Activated CD4-positive, alpha-beta T cell treated with anti-CD3 and anti-CD28 coated beads for 36 hours (primary cell): Measurements from ENCODE around the gene TSPEAR. TPM values are rescaled to one million over a fixed set of nuclear protein-coding genes. Genes with fewer than 3 reads are reported as not detected.

Experiments
- ATAC-seq: fragments of 200-7000 bp; cut with Tn5 transposase; one replicate; pipeline ENCODE4 v1.10.0; 2021; ENCODE audit warnings: mild to moderate bottlenecking, moderate library complexity
- CTCF ChIA-PET: fragments of 350-600 bp; sonication (Branson Sonifier 250); formaldehyde crosslinking; loops from one replicate; lab custom pipeline; 2021; ENCODE audit warnings: antibody characterized with exemption; lab: Charles Lee
- POLR2A ChIA-PET: fragments of 350-600 bp; sonication (Branson Sonifier 250); formaldehyde crosslinking; loops from one replicate; lab custom pipeline; 2021; ENCODE audit warnings: antibody characterized with exemption, inconsistent platforms; lab: Charles Lee
- DNase-seq: peaks from one replicate; pipeline ENCODE4 v3.0.0-alpha.2; 2020
- H3K27ac Mint-ChIP-seq: one replicate; pipeline ENCODE4 v1.8.0; 2021; ENCODE audit warnings: mixed read lengths
- H3K27me3 Mint-ChIP-seq: one replicate; pipeline ENCODE4 v1.8.0; 2021; ENCODE audit warnings: mixed read lengths
- H3K36me3 Mint-ChIP-seq: one replicate; pipeline ENCODE4 v1.8.0; 2021; ENCODE audit warnings: low read depth, mixed read lengths
- H3K4me1 Mint-ChIP-seq: one replicate; pipeline ENCODE4 v1.8.0; 2021; ENCODE audit warnings: mixed read lengths
- H3K4me3 Mint-ChIP-seq: one replicate; pipeline ENCODE4 v1.8.0; 2021; ENCODE audit warnings: mild to moderate bottlenecking, moderate library complexity, mixed read lengths
- H3K9me3 Mint-ChIP-seq: one replicate; pipeline ENCODE4 v1.8.0; 2021; ENCODE audit warnings: low read depth, mixed read lengths
- intact Hi-C, 2 experiments: fragments of 100-400 bp; cut with DNase I in 1 of 2; cut with micrococcal nuclease in 1 of 2; formaldehyde crosslinking; loops; one replicate each; pipeline versions ENCODE4 v1.14.2 to v1.15.1; 2022 to 2024; cut with DNase I, micrococcal nuclease
- total RNA-seq, 2 experiments: library from RNA; stranded (reverse); gene quantifications; one replicate each; pipeline ENCODE4 v1.2.3, GENCODE V29; 2021

The TSPEAR gene
- total RNA-seq, 2 experiments from 2014 or later: not detected

GRCh38 chr21:44535963-44536362, 175.4 kb downstream of the TSPEAR start:
- ChIA-PET POLR2A (interaction anchor here (0.6 kb wide), 1 partner anchor 123 kb away, joined by 3 read pairs; no protein-coding TSS in a partner anchor), CTCF (interaction anchor here (1.9 kb wide), 1 partner anchor 11 kb away, joined by 7 read pairs; no protein-coding TSS in a partner anchor)
- H3K9me3 Mint-ChIP-seq: no peaks in the 10 kb centered on the region
- ATAC-seq (no peak), DNase-seq (no peak)
- no peak overlapping the region for H3K27ac Mint-ChIP-seq
- H3K4me3 Mint-ChIP-seq: no peak overlapping the region
- no peaks in the 10 kb centered on the region for H3K27me3 Mint-ChIP-seq
- intact Hi-C loops: no loop called here
- no peaks in the 10 kb centered on the region for H3K4me1 Mint-ChIP-seq
- no peaks in the 10 kb centered on the region for H3K36me3 Mint-ChIP-seq

DNA sequence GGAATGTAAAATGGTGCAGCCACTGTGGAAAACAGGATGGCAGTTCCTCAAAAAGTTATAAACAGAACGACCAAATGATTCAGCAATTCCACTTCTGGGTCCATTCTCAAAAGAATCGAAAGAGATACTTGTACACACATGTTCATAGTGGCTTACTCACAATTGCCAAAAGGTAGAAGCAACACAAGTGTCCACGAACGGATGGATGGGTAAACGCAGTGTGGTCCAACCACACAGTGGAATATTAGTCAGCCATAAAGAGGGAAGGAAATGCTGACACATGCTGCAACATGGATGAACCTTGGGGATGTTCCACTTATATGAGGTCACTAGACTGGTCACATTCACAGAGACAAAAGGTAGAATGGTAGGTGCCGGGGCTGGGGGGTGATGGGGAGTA, 176.7 kb downstream of the TSPEAR start:
- intact Hi-C loops: loop anchor here in 1 of 2 experiments (1.0 kb wide), 1 partner anchor 79 kb away; the partner anchor contains the start of gene LRRC3
- ChIA-PET CTCF (interaction anchor here (1.0 kb wide), 1 partner anchor 23 kb away, joined by 3 read pairs; no protein-coding TSS in a partner anchor), POLR2A (no interaction called here)
- Mint-ChIP-seq H3K27ac (no peak overlapping the region), H3K27me3 (no peaks in the 10 kb centered on the region), H3K36me3 (no peaks in the 10 kb centered on the region), H3K4me1 (no peaks in the 10 kb centered on the region), H3K9me3 (no peaks in the 10 kb centered on the region), H3K4me3 (no peak overlapping the region)
- peak; percentile 22 for DNase-seq
- ATAC-seq: peak; percentile 49

- DNase-seq (peak; percentile 19), ATAC-seq (no peak)
- no peaks in the 10 kb centered on the region for H3K9me3 Mint-ChIP-seq
- no peak overlapping the region for H3K27ac Mint-ChIP-seq
- intact Hi-C loops: loop anchor here in 1 of 2 experiments (1.0 kb wide), 1 partner anchor 79 kb away; the partner anchor contains the start of gene LRRC3
- ChIA-PET CTCF (no interaction called here), POLR2A (no interaction called here)
- no peaks in the 10 kb centered on the region for H3K27me3 Mint-ChIP-seq
- no peak overlapping the region for H3K4me3 Mint-ChIP-seq
- no peaks in the 10 kb centered on the region for H3K36me3 Mint-ChIP-seq
- H3K4me1 Mint-ChIP-seq: no peaks in the 10 kb centered on the region
Observed at GRCh38 chr21:44533891-44534627, 177.3 kb downstream of the TSPEAR start.

GRCh38 chr21:44533121-44533890, 178.1 kb downstream of the TSPEAR start:
- Mint-ChIP-seq H3K9me3 (no peaks in the 10 kb centered on the region), H3K36me3 (no peaks in the 10 kb centered on the region), H3K4me3 (no peak overlapping the region), H3K27ac (no peak overlapping the region), H3K4me1 (no peaks in the 10 kb centered on the region), H3K27me3 (no peaks in the 10 kb centered on the region)
- CTCF ChIA-PET: no interaction called here
- intact Hi-C loops: no loop called here
- no peak for DNase-seq
- no peak for ATAC-seq
- POLR2A ChIA-PET: no interaction called here

DNA sequence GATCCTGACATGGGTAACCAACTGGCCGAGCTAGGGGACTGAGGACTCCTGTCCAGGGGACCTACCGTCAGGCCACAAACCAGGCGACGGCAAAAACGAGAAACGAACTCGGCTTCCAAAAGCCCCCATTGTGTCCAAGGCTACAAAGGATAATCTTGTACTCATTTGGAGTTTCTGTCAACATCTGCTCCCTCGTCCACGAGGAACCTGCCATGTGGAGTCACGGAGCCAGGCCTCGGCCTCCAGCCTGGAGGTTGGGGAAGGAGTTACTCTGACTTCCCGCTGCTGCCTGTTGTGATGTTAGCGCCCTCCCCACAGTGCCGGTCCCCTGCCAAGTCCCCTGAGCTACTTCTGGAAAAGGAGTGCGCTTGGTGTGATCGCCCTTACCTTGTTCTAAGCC, 178.7 kb downstream of the TSPEAR start:
- no peak for DNase-seq
- CTCF ChIA-PET: interaction anchor here (0.6 kb wide), 1 partner anchor 208 kb away, joined by 3 read pairs; no protein-coding TSS in a partner anchor

GRCh38 chr21:44531606-44532564, 179.5 kb downstream of the TSPEAR start:
- H3K9me3 Mint-ChIP-seq: no peaks in the 10 kb centered on the region
- no peaks in the 10 kb centered on the region for H3K27me3 Mint-ChIP-seq
- ChIA-PET CTCF (interaction anchor here (0.6 to 0.8 kb wide), 4 partner anchors 16 to 211 kb away, joined by 3 read pairs; no protein-coding TSS in a partner anchor), POLR2A (interaction anchor here (0.6 kb wide), 1 partner anchor 76 kb away, joined by 3 read pairs; no protein-coding TSS in a partner anchor)
- peak; percentile 1 for DNase-seq
- no peaks in the 10 kb centered on the region for H3K36me3 Mint-ChIP-seq
- no peaks in the 10 kb centered on the region for H3K4me1 Mint-ChIP-seq
- intact Hi-C loops: no loop called here
- ATAC-seq: no peak
- H3K27ac Mint-ChIP-seq: no peak overlapping the region
- H3K4me3 Mint-ChIP-seq: no peak overlapping the region

More for the DNA sequence above, 178.7 kb downstream of the TSPEAR start:
- Mint-ChIP-seq H3K9me3 (no peaks in the 10 kb centered on the region), H3K27me3 (no peaks in the 10 kb centered on the region), H3K27ac (no peak overlapping the region), H3K4me3 (no peak overlapping the region), H3K36me3 (no peaks in the 10 kb centered on the region), H3K4me1 (no peaks in the 10 kb centered on the region)
- intact Hi-C loops: no loop called here
- no peak for ATAC-seq
- POLR2A ChIA-PET: no interaction called here

GRCh38 chr21:44530903-44531605, 180.3 kb downstream of the TSPEAR start:
- no peak for ATAC-seq
- POLR2A ChIA-PET: interaction anchor here (0.6 kb wide), 1 partner anchor 75 kb away, joined by 3 read pairs; no protein-coding TSS in a partner anchor
- no peaks in the 10 kb centered on the region for H3K27me3 Mint-ChIP-seq
- no peak overlapping the region for H3K27ac Mint-ChIP-seq
- no peak for DNase-seq
- no peak overlapping the region for H3K4me3 Mint-ChIP-seq
- CTCF ChIA-PET: interaction anchor here (0.7 to 0.8 kb wide), 2 partner anchors 12 to 212 kb away, joined by 3 read pairs; no protein-coding TSS in a partner anchor
- H3K9me3 Mint-ChIP-seq: no peaks in the 10 kb centered on the region
- H3K4me1 Mint-ChIP-seq: no peaks in the 10 kb centered on the region
- no peaks in the 10 kb centered on the region for H3K36me3 Mint-ChIP-seq
- intact Hi-C loops: no loop called here

GRCh38 chr21:44530221-44530902, 181.0 kb downstream of the TSPEAR start:
- Mint-ChIP-seq H3K27ac (no peak overlapping the region), H3K4me1 (no peaks in the 10 kb centered on the region), H3K36me3 (no peaks in the 10 kb centered on the region), H3K4me3 (no peak overlapping the region), H3K27me3 (no peaks in the 10 kb centered on the region), H3K9me3 (no peaks in the 10 kb centered on the region)
- ChIA-PET CTCF (interaction anchor here (0.7 kb wide), 1 partner anchor 12 kb away, joined by 3 read pairs; no protein-coding TSS in a partner anchor), POLR2A (no interaction called here)
- ATAC-seq (no peak), DNase-seq (peak; percentile 2)
- intact Hi-C loops: no loop called here

DNA sequence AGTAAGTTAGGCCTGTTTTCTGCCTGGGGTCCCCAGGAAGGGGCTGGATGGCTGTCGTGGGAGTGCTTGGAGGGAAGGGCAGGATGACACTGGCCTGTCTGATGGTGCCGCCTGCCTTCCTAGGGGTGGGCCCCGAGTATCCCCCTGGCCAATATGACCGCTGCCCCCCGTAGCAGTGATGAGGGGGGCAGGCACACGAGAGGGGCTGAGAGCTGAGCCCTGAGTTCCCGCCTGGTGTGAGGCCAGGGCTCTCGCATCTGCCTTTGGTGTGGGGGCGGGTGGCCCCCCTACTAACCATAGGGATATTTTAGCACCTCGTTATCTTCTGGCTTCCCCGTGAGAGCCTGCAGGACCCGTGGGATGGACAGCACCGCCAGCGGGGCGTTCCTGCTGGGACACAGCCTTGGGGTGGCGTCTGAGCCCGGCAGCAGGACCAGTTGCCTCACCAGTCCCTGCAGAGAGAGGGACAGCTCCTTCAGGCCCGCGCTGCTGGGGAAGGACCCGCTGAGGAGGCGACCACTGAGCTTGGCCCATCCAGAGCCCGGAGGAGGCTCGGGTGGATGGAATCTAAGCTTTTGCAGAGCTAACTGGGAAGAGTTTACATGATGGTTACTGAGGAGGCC, 181.8 kb downstream of the TSPEAR start:
- H3K4me3 Mint-ChIP-seq: no peak overlapping the region
- H3K4me1 Mint-ChIP-seq: no peaks in the 10 kb centered on the region
- ATAC-seq: no peak
- DNase-seq: no peak
- intact Hi-C loops: no loop called here
- no peaks in the 10 kb centered on the region for H3K9me3 Mint-ChIP-seq
- CTCF ChIA-PET: no interaction called here
- POLR2A ChIA-PET: no interaction called here
- H3K36me3 Mint-ChIP-seq: no peaks in the 10 kb centered on the region
- H3K27me3 Mint-ChIP-seq: no peaks in the 10 kb centered on the region
- H3K27ac Mint-ChIP-seq: no peak overlapping the region
